GM19238 (cell line): Measurements from ENCODE around the gene GALNT7.
"Not testable (repeated sequence)": the region's sequence is repeated elsewhere in the genome, so short reads cannot be mapped to it uniquely, and the experiment has no call there.

Experiments used
- DNase-seq: peaks from one replicate; pipeline ENCODE4 v3.0.0; 2011; ENCODE audit warnings: low spot score; ENCODE audit not compliant: insufficient read length

The GALNT7 gene

GRCh38 chr4:173165706-173166105 lies 2.9 kb upstream of the GALNT7 start:
- no peak for DNase-seq

- no peak for DNase-seq
Measured at GRCh38 chr4:173166491-173166890, 2.1 kb upstream of the GALNT7 start.

GRCh38 chr4:173167758-173168395 lies 734 bp upstream of the GALNT7 start:
- peak; percentile 36 for DNase-seq

GRCh38 chr4:173169178-173169427 lies 492 bp downstream of the GALNT7 start:
- DNase-seq: no peak

DNA sequence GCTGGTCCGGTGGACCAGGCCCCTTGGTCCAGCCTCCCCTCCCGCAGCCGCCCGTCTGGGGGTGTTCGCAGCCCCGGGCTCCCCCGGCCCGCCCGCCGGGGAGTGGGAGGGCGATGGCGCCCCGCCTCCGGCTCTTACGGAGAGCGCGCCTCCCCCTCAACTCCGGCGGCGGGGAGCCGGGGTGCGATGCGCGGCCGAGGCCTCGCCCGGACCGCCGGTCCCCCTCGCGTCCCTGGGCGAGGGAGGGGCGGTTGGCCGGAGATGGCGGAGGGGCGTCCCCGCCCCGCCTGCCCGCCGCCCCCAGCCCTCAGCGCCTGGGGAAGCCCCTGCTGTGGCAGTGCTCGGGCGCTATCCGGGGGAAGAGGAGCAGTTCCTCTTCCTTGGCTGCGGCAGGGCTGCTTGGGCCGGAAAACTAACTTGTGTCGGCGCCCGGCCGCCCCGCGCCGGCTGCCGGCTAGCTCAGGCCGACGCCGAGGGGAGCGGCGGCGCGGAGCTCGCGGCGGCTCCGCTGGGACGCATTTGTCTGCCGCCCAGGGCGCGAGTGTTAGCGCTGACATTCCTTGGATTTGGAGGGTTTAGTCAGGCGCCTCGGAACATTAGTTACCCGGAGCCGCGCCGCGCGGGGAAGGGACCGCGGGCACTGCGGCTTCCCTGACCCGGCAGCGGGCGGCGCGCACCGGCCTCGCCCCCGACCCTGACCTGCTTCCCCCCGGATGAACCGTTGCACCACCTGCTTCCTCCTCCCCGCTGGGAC lies 994 bp downstream of the GALNT7 start:
- peak; percentile 80 for DNase-seq

DNA sequence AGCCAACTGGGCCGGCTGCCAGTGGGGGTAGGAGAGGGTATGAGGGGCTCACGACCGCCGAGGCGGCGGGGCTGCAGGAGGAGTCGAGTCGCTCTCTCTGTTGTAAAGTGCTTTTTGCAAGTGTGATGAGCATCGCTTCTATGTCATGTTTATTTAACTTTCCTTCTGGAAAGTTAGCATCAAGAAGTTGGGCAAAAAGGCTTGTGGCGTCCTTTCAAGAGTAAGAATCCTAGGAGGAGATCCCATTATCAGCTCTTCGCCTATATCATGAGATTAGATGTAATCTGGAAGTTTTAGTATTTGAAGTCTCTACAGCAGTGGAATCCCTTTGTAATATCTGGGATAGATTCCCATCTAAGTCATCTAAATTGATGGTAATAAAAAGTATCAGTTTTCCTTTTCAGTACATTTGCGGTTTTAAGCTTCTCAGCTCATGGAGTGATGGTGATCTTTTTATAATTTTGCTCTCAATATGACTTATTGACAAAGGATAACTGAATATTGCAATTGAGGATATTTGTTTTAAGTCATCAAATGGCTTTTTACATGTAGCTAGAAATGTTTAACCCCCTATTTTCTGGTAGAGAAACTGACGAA lies 1.7 kb downstream of the GALNT7 start:
- DNase-seq: no peak

DNA sequence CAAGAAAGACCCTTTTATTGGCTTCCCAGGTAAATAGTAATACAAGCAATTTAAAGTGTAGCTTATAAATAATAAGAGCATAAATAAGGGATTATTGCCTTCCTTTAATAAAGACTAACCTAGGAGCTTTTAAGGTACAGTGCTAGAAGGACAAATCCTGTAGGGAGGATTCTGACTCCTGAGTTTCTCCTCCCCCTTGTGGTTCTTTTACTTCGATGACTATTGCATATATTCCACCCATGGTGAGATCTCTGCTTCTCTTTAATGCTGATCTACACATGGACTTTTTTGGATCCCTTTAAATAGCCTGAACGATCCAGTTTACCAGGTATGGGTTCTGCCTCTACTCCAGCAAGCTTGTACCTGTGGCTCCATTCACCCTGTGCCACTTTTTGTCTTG lies 2.5 kb downstream of the GALNT7 start:
- no peak for DNase-seq

- DNase-seq: no peak
Measured at GRCh38 chr4:173171987-173172386, 3.4 kb downstream of the GALNT7 start.

- DNase-seq: no peak
Measured at GRCh38 chr4:173174184-173174583, 5.6 kb downstream of the GALNT7 start.

- no peak for DNase-seq
Measured at GRCh38 chr4:173174594-173175012, 6.0 kb downstream of the GALNT7 start.

- no peak for DNase-seq
Measured at GRCh38 chr4:173176010-173176409, 7.4 kb downstream of the GALNT7 start.

DNA sequence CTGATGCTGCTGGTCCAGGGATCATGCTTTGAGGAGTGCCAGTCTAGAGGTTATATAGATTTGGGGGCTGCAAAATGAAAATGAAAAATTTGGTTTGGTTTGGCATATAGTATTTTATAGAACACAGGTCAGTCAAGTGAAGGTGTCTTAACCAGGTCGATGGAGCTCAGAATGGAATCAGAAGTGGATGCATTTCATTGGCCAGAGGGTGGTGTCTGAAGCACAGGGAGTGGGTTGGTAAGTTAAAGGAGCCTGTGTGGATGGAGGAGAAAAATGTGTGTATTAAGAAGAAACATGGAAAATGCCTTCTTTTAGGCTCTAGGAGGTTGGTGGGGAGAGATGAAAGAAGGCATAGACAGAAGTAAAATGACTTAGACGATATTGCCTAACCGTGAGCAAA lies 8.6 kb downstream of the GALNT7 start:
- DNase-seq: no peak

DNA sequence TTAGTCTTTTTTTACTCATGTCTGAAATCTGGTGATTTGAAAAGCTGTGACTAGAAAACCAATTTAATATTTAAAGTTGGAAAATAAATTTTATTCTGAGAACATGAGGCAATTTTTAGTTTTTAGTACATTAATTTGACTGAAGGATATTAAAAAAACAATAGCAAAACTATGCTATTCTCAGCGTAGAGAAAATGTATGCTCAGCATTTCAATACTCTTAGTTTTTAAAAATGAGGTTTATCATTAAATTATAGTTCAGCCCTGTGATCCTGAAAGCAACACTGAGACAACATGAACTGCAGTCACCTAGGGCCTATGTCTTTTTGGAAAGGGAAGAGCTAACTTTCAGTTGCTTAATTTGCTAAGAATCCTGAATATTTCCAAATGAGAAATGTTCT lies 9.5 kb downstream of the GALNT7 start:
- DNase-seq: no peak

DNA sequence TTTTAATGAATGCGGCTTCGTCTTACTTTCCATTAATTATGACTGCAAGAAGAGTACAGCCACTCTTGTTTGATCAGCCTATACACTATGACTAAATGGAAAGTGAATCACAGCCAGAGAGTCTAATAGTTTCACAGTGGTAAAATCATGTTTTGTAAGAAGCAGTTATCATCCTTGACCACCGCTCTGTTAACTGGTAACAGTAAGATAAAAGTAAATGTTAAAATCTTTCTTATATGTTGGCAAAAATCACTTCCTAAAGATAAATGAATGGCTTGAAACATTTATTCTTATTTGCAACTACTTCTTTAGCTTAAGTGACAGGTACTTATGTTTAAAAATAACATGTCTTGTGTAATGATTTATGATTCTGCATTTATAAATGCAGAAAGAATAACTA lies 13.2 kb downstream of the GALNT7 start:
- no peak for DNase-seq

- DNase-seq: no peak
Measured at GRCh38 chr4:173182403-173182802, 13.8 kb downstream of the GALNT7 start.

GRCh38 chr4:173183659-173184247 lies 15.1 kb downstream of the GALNT7 start:
- not testable (repeated sequence) for DNase-seq

- no peak for DNase-seq
Measured at GRCh38 chr4:173185847-173186510, 17.4 kb downstream of the GALNT7 start.

DNA sequence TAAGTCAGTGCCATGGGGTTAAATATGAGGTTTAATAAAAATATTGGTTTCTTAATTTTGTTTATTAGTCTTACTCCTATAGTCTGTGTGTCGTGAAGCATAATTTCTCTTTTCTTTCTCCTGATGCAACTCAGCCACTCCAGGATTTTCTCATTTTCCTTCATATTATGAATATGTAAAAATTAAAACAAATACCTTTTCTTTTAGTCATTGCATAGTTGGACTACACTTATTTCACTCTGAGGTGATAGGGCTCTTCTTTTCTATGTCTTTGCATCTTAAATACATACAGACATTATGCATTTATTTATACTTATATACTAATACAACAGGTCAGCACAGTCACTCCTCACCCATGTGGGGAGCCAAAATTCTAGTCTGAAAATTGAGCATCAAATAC lies 19.1 kb downstream of the GALNT7 start:
- DNase-seq: no peak

DNA sequence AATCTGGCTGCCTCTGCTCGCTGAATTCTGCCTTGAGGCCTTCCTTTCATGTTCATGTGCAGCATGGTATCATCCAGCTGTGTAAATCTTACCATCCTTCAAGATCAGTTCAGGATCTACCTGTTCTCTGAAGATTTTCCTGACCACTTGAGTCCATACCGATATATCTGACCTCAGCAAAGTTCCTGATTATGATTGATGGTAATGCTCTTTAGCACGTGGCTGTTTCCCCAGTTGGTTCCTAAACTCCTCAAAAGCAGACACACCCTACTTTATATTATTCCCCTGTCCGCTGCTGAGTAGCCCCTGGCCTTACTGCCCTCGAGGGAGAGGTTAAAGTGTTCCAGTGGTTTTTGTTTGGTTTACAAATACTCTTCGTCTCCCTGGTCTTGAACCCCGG lies 20.0 kb downstream of the GALNT7 start:
- DNase-seq: no peak

DNA sequence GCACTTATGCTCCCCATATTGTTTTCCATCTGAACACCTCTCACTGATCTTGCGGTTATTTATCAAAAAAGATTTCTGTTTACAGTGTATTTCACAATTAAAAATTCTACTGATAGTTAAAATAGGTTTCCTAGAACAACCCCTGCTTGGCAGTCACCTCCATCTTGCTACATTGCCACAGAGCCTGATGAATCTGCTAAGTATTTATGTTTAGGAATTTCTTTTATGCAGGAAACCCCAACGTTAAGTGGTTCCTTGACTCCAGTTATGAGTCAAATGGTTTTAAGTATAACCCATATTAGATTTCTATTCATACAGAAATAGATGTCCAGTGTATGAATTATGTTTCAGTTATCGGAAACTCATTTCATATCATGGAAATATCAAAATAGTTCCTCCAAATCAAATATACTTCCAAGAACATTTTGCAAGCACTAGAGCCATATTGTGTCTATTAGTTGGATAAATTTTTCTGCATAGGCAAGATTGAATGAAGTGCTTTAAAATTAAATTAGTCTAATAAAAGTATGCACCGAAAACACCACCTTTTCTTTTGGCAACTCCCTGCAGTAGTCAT lies 20.6 kb downstream of the GALNT7 start:
- DNase-seq: no peak

DNA sequence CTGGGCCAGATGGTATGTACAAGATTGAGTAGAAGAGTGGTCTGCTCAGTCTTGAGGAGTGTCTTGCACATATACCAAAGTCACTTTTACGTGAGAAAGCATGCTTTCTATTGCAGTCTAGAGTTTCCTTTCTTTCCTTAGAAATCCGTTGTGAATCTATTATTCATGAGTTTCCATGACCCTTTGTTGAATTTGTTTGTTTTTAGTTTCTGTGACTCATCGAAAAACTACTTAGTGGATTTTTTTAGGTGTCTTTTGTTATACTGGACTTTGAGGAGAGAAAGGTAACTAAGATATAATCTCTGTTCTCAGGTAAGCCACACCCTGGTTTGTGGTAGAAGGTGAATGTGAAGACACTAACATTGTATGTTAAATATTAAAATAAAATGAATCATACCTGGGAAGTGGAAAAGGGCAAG lies 23.0 kb downstream of the GALNT7 start:
- no peak for DNase-seq
